Effector memory CD4-positive, alpha-beta T cell (primary cell): ENCODE results near the gene UCHL1.

Experiments used
- DNase-seq, 3 donors: peaks; one replicate each; pipeline ENCODE4 v3.0.0-alpha.2; 2020
- H3K27ac ChIP-seq: 2 replicates; pipeline ENCODE4 v1.7.0; 2013; ENCODE audit warnings: mild to moderate bottlenecking, low read length, moderate library complexity; ENCODE audit not compliant: insufficient read depth, poor library complexity, severe bottlenecking
- H3K27me3 ChIP-seq: replicated peaks from 2 replicates; pipeline ENCODE4 v1.7.0; 2013; ENCODE audit warnings: mild to moderate bottlenecking, low read length; ENCODE audit not compliant: insufficient read depth, control insufficient read depth, poor library complexity, severe bottlenecking
- H3K36me3 ChIP-seq: 2 replicates; pipeline ENCODE4 v1.7.0; 2013; ENCODE audit warnings: mild to moderate bottlenecking, low read length, moderate library complexity; ENCODE audit not compliant: control insufficient read depth, insufficient read depth
- H3K4me1 ChIP-seq: 2 replicates; pipeline ENCODE4 v1.7.0; 2013; ENCODE audit warnings: low read length, mild to moderate bottlenecking; ENCODE audit not compliant: control insufficient read depth, insufficient read depth, poor library complexity, severe bottlenecking
- H3K4me3 ChIP-seq: 2 replicates; pipeline ENCODE4 v1.7.0; 2013; ENCODE audit warnings: low read length, low read depth, mild to moderate bottlenecking; ENCODE audit not compliant: insufficient read depth, poor library complexity, severe bottlenecking
- H3K9me3 ChIP-seq: 2 replicates; pipeline ENCODE4 v1.7.0; 2013; ENCODE audit warnings: mild to moderate bottlenecking, low read length, moderate library complexity; ENCODE audit not compliant: control insufficient read depth

The UCHL1 gene

DNA sequence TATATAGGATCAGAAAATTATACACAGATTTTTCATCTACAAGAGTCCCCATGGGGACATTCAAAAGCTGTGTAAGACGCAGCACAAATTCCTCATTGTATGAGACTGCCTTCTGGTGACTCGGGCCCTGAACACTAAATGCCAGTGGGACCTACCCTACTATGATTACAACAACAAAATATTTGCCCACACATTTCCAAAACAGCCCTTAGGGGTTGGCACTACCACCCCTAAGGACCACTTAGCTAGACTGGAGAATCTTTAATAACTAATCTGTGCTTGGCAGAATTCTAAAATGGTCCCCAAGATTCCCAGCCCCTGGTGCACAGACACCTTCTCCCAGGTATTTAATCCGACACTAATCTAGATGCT lies 29.1 kb downstream of the UCHL1 start:
- no peaks in the 10 kb centered on the region for H3K9me3 ChIP-seq
- H3K4me3 ChIP-seq: no peak overlapping the region
- no peak for DNase-seq
- H3K36me3 ChIP-seq: no peaks in the 10 kb centered on the region
- H3K27ac ChIP-seq: no peak overlapping the region
- no peaks in the 10 kb centered on the region for H3K4me1 ChIP-seq
- H3K27me3 ChIP-seq: no peaks in the 10 kb centered on the region

DNA sequence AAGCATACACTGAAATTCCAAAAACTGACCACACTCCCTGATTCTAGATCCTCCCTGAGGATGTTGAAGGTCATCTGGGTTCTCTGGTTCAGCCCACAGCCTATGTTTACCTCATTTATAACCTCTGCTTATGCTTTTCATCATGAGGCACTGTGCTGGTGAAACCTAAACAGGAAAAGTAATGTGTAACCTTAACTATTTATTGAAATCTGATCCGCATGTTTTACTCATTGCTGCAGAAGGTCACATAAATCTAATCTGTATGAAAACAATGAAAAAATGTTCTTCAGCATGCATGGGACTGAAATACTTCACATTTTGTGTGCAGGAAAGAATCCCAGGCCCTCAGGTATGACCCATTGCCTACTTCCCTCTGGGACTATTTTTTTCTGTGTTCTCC lies 30.3 kb downstream of the UCHL1 start:
- H3K36me3 ChIP-seq: no peaks in the 10 kb centered on the region
- no peak overlapping the region for H3K4me3 ChIP-seq
- no peaks in the 10 kb centered on the region for H3K27me3 ChIP-seq
- no peak overlapping the region for H3K27ac ChIP-seq
- DNase-seq: no peak
- no peaks in the 10 kb centered on the region for H3K4me1 ChIP-seq
- H3K9me3 ChIP-seq: no peaks in the 10 kb centered on the region

DNA sequence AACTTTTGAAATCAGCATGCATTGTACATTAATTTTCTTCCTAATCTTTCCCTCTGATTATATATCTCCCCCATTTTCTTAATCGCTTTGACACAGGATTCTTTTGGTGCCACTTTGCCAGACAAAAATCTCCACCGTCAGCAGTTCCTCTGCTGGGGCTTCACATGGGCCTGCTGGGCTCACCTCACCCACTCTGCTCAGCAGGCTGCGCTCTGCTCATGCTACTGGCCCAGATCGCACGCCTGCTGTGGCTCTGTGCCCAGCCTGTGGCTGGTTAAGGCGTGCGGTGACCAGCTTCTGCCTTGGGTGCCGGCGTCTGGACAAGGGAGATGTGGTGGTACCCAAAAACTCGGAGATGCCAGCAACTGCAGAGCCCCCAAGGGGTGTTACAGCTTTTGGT lies 31.1 kb downstream of the UCHL1 start:
- no peaks in the 10 kb centered on the region for H3K4me1 ChIP-seq

DNA sequence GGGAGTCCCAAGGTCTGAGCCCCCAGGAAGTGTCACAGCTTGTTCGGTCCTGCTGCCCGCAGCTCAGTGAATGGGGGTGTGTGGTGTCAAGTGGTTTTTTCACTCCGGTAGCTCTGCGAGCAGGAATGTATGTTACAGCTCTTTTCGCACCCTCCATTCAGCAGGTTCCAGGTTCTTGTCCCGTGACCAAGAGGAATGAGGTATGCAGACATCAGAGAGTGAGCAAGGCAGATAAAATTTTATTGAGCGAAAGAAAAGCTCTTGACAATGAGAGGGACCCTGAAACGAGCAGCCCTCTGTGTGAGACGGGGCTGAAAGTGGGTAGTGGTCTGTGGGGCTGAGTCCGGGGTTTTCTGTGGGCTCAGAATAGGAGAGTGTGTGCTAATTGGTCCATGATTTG lies 31.5 kb downstream of the UCHL1 start:
- H3K9me3 ChIP-seq: no peaks in the 10 kb centered on the region
- no peaks in the 10 kb centered on the region for H3K36me3 ChIP-seq
- DNase-seq: no peak
- no peaks in the 10 kb centered on the region for H3K4me1 ChIP-seq
- H3K27ac ChIP-seq: no peak overlapping the region
- no peaks in the 10 kb centered on the region for H3K27me3 ChIP-seq
- H3K4me3 ChIP-seq: no peak overlapping the region

More for the DNA sequence above, 31.1 kb downstream of the UCHL1 start:
- Histone ChIP-seq H3K36me3 (no peaks in the 10 kb centered on the region), H3K4me3 (no peak overlapping the region), H3K9me3 (no peaks in the 10 kb centered on the region), H3K27me3 (no peaks in the 10 kb centered on the region), H3K27ac (no peak overlapping the region)
- DNase-seq: no peak

DNA sequence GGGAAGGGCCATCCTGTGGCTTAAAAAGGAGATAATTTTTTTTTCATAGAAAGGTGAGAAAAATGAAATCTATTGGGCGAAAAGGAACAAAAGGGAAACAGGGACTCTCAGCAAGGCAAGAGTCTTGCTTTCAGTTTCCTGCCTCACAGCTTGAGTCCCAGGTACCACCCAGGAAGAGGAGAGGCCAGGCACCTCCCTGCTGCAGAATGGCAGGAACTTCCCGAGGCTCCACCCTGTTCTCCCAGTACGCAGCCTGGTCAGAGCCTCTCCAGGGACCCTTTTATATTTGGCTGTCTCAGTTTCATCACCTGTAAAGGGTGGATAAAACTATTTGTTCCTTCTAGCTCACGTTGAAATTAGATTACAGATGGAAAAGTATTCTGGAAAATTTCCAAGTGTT lies 33.8 kb downstream of the UCHL1 start:
- no peak overlapping the region for H3K4me3 ChIP-seq
- H3K27ac ChIP-seq: no peak overlapping the region
- H3K36me3 ChIP-seq: no peaks in the 10 kb centered on the region
- H3K9me3 ChIP-seq: peaks cover 6% of the 10 kb centered on the region
- no peaks in the 10 kb centered on the region for H3K4me1 ChIP-seq
- no peak for DNase-seq
- no peaks in the 10 kb centered on the region for H3K27me3 ChIP-seq

DNA sequence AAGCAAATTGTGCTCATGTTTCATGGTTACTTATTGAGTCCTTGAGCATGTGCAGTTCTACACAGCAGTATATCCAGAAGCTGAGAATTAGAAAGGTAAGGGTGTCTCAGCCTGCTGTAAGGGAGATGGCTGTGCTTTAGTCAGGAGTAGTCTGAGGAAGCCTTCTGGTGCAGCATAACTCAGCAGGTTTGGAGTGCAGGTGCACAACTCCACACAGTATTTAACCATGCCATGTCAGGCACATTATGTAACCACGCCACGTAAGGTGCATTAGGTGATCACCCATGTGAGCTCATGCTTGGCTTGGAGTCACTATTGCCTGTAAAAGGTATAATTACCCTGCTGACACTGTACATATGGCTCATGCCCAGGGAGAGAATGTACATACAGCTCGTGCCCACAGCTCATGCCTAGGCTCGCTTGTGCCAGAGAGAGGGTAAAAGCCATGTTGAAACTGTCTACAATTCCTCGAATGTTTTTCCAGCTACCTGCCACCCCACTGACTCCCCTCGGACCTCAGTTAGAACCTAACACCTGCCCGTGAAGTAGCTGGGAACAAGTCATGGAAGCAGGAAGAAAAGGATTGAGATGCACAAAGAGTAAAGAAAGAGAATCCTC lies 37.8 kb downstream of the UCHL1 start:
- H3K4me3 ChIP-seq: no peak overlapping the region
- peaks cover 6% of the 10 kb centered on the region for H3K9me3 ChIP-seq
- no peaks in the 10 kb centered on the region for H3K36me3 ChIP-seq
- H3K27ac ChIP-seq: no peak overlapping the region
- no peaks in the 10 kb centered on the region for H3K27me3 ChIP-seq
- H3K4me1 ChIP-seq: no peaks in the 10 kb centered on the region
- no peak for DNase-seq

DNA sequence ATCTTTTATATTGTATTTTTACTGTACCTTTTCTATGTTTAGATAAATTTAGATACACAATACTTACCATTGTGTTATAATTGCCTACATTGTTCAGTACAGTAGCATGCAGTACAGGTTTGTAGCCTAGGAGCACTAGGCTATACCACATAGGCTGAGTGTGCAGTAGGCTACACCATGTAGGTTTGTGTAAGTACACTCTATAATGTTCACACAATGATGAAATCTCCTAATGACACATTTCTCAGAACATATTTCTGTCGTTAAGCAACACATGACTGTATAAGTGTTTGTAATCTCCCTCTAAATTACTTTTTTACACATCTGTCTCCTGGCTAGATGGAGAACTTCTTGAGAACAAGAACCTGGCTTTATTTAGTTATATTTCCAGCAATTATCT lies 40.3 kb downstream of the UCHL1 start:
- no peaks in the 10 kb centered on the region for H3K36me3 ChIP-seq
- no peak overlapping the region for H3K4me3 ChIP-seq
- H3K4me1 ChIP-seq: no peaks in the 10 kb centered on the region
- peaks cover 6% of the 10 kb centered on the region for H3K9me3 ChIP-seq
- H3K27ac ChIP-seq: no peak overlapping the region
- no peaks in the 10 kb centered on the region for H3K27me3 ChIP-seq
- no peak for DNase-seq

DNA sequence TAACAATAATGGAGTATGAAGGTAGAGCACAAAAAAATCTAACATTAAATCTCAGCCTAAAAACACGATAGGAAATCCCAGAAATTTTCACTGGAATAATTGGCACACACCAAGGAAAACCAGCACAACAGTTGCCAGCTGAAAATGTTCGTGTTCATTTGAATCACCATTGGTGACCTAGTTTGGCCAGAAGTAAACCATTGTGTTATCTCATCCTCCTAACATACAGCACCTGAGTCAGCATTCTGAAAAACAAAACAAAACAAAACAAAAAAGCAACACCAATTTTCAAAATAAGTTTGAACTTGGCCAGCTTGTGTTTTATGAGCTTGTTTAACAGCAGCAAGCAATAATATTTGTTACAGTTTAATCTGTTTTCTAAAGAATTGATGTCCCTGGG lies 41.1 kb downstream of the UCHL1 start:
- H3K36me3 ChIP-seq: no peaks in the 10 kb centered on the region
- no peak overlapping the region for H3K27ac ChIP-seq
- H3K9me3 ChIP-seq: peaks cover 6% of the 10 kb centered on the region
- DNase-seq: no peak
- H3K27me3 ChIP-seq: no peaks in the 10 kb centered on the region
- no peaks in the 10 kb centered on the region for H3K4me1 ChIP-seq
- H3K4me3 ChIP-seq: no peak overlapping the region

DNA sequence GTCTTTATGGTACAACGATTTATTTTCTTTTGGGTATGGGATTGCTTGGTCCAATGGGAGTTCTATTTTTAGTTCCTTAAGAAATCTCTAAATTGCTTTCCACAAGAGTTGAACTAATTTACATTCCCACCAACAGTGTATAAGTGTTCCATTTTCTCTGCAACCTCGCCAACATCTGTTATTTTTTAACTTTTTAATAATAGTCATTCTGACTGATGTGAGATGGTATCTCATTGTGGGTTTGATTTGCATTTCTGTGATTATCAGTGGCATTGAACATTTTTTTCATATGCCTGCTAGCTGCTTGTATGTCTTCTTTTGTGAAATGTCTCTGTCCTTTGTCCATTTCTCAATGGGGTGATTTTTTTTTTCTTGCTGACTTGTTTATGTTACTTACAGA lies 42.8 kb downstream of the UCHL1 start:
- Histone ChIP-seq H3K27ac (no peak overlapping the region), H3K27me3 (no peaks in the 10 kb centered on the region), H3K4me3 (no peak overlapping the region), H3K9me3 (peaks cover 2% of the 10 kb centered on the region), H3K4me1 (no peaks in the 10 kb centered on the region), H3K36me3 (no peaks in the 10 kb centered on the region)
- DNase-seq: no peak

DNA sequence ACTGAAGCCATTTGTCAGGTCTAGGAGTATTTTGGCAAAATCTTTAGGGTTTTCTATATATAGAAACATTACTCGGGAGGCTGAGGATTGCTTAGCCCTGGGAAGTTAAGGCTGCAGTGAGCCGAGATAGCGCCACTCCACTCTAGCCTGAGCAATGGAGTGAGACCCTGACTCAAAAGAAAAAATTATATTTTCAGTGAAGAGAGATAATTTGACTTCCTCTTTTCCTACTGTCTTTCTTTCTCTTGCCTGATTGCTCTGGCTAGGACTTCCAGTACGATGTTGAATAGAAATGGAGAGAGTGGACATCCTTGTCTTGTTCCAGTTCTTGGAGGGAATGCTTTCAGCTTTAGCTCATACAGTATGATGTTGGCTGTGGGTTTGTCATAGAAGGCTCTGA lies 44.4 kb downstream of the UCHL1 start:
- no peak overlapping the region for H3K27ac ChIP-seq
- no peaks in the 10 kb centered on the region for H3K9me3 ChIP-seq
- H3K4me3 ChIP-seq: no peak overlapping the region
- H3K36me3 ChIP-seq: no peaks in the 10 kb centered on the region
- no peak for DNase-seq
- H3K4me1 ChIP-seq: no peaks in the 10 kb centered on the region
- H3K27me3 ChIP-seq: no peaks in the 10 kb centered on the region
